Amniotic stem cell (primary cell): ENCODE results near the gene CYTIP.
"Not testable (repeated sequence)": the region's sequence is repeated elsewhere in the genome, so short reads cannot be mapped to it uniquely, and the experiment has no call there.

ENCODE experiments used
- DNase-seq: peaks from one replicate; lab custom pipeline; 2025; lab: John Stamatoyannopoulos, UW

CYTIP gene

GRCh38 chr2:157424374-157424773 lies 19.5 kb downstream of the CYTIP start:
- DNase-seq, result no peak

GRCh38 chr2:157421964-157422363 lies 21.9 kb downstream of the CYTIP start:
- DNase-seq, result no peak

DNA sequence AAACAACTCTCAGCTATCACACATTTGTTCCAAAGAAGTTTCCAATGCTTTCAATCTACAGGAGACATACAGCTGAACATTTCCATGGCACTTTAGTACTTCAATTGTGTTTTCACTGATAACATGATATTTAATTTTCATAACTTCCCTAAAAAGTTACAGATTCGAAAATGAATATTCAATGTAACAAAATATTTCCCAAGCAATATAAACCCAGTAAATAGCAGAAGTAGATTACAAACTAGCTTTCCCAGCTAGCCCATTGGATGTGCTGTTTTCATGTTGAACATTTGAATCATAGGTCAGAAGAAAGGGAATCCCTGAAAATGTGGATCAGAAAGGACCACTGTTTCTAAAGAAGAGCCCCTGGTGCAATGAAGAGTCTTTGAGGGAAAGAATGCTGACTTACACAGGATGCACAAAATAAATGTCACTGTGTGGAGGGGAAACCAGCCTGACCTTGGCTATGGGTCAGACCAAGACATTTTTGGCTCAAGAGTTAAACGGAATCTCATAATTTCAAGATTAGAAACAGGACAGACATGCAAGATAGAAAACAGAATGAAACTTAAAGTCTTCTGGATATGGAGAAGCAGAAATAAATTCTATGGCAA lies 22.5 kb downstream of the CYTIP start:
- DNase-seq, result no peak

GRCh38 chr2:157420771-157421323 lies 23.0 kb downstream of the CYTIP start:
- no peak for DNase-seq

DNA sequence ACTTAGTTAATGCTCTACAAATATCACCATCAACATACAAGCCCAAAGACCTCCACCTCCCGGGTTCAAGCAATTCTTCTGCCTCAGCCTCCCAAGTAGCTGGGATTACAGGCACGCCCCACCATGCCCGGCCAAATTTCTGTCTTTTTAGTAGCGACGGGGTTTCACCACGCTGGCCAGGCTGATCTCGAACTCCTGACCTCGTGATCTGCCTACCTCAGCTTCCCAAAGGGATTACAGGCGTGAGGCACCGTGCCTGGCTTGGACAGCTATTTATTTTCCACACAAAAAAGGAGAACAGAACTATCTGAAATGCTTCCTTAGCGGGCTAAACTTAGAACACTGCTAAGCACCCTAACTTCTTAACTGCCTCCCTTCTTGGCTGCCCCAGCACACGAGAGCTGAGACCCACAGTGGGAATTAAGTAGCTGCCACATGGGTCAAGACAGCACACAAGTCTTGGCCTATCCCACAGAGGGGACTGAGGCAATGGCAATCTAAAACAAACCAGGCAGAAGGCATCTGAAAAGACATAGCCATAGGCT lies 24.8 kb downstream of the CYTIP start:
- DNase-seq, result no peak

DNA sequence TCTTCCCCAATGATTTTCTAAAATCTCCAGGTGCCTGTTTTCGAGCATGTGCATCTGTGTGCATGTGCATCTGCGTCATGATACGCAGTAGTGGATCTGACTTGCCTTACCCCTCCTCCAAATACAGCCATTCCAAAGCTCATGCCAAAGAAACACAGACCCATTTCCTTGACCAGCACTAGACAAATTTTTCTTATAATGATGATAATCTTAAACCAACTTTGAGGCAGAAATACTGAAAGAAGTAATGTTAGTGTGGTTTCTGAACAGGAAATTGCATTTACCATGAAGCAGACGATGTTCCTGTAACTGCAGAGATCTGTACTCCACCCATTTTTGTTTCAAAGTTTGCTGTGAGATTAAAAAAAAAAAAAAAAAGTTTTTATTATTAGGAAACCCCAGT lies 25.6 kb downstream of the CYTIP start:
- DNase-seq, result no peak

DNA sequence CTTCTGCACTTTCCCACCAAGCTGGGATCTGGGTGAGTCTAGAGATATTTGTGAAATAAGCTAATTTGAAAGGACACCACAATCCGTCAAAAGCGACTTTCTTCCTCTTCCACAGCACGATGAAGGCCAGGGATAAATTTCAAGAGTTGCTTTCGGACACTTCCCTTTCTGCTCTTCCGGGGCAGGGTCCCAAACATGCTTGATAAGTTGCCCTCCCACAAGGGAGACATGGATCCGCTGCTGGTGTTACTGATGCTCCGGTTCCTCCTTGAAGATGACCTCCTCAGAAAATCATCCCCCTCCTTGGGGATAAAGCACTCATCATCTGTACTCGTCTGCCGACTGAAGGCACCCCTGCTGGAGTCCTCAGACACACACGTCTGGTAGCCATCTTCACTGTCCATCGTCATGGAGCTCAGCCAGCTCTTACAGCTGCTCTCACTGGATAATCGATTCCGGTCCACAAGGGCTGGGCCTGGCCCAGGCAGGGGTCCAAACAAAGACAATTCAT lies 28.2 kb downstream of the CYTIP start:
- DNase-seq, result no peak

DNA sequence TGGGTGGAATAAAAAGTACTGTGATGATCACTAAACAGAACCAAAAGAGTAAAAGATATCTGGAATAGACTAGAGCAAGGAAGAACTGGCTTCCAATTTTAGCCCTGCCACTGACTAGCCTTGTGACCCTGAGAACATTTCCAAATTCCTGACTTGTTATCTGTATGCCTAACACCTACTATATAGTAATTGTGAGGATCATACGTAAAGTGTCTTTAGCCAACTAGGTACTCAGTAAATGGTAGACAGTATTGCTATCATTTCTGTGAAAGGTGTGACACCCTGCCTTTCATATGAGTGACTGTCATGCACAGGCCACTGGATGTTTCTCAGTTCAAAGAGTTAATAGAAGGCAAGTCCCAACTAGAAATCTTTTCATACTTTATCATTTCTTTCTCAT lies 29.8 kb downstream of the CYTIP start:
- DNase-seq, result no peak

- no peak for DNase-seq
Measured at GRCh38 chr2:157413326-157414035, 30.4 kb downstream of the CYTIP start.

GRCh38 chr2:157411624-157412336 lies 32.1 kb downstream of the CYTIP start:
- no peak for DNase-seq

- not testable (repeated sequence) for DNase-seq
Measured at GRCh38 chr2:157405398-157405797, 38.5 kb downstream of the CYTIP start.

DNA sequence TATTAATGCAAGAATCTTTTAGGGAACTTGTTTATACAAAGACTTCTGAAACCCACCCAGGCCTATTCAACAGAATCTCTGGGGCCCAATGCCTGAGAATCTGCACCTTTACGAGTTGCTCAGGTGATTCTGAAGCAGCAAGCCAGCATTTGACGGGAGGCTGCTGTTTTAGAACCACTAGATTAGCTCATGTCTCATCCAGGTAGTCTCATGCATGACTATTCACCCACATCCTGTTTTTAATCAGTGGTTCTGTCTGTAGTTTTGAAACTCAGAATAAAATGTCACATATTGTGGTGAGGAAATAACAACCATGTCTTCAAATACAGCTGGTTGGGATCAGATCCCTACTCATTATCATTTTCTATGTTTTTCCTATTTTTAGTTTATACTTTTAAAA lies 39.5 kb downstream of the CYTIP start:
- no peak for DNase-seq

DNA sequence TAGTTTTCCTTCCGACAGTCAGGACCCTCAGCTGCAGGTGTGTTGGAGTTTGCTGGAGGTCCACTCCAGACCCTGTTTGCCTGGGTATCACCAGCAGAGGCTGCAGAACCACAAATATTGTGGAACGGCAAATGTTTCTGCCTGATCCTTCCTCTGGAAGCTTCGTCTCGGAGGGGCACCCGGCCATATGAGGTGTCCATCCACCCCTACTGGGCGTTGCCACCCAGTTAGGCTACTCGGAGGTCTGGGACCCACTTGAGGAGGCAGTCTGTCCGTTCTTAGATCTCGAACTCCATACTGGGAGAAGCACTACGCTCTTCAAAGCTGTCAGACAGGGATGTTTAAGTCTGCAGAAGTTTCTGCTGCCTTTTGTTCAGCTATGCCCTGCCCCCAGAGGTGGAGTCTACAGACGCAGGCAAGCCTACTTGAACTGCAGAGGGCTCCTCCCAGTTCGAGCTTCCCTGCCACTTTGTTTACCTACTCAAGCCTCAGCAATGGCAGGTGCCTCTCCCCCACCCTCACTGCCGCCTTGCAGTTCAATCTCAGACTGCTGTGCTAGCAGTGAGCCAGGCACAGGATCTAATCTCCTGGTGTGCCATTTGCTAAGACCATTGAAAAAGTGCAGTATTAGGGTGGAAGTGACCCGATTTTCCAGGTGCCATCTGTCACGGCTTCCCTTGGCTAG lies 40.9 kb downstream of the CYTIP start:
- not testable (repeated sequence) for DNase-seq

DNA sequence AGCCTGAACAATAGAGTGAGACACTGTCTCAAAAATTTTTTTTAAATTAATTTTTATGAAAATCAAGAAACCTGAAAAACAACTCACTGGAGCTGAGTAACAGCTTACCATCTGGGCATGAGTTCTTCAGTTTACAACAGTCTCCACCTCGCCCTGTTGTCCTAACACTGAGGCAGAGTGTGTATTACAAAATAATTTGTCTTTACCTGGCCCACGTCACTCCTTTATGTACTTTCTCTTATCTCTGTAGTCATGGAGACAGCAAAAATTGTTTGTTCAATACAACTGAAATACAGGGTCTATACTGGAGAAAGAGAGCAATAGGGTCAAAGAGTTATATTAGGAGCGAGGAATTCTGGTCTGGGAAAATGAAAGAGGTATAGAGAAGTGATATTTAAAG lies 48.1 kb downstream of the CYTIP start:
- no peak for DNase-seq

GRCh38 chr2:157394928-157395327 lies 49.0 kb downstream of the CYTIP start:
- DNase-seq, result no peak

DNA sequence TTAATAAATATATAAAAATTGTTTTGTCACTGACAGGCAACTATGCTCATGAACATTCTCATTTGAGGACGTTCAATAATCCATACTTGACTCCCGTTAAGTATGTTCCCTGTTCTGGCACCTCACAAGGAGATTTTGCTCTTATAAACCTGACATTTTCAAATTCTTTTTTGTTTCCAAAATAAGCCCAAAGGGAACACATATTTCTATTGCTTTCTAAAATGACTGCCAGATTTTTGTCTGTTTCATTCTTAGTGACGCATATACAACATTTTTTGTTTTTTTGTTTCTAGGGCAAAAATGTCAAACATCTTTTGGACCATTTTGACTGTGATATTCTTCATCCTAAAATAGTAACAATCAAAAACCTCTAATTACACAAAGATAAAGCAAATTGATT lies 50.5 kb downstream of the CYTIP start:
- no peak for DNase-seq

DNA sequence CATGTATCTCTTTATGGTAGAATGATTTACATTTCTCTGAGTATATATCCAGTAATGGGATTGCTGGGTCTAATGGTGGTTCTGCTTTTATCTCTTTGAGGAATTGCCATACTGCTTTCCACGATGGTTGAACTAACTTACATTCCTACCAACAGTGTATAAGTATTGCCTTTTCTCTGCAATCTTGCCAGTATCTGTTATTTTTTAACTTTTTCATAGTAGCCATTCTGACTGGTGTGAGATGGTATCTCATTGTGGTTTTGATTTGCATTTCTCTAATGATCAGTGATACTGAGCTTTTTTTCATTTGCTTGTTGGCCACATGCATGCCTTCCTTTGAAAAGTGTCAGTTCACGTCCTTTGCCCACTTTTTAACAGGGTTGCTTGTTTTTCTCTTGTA lies 55.1 kb downstream of the CYTIP start:
- DNase-seq, result no peak

DNA sequence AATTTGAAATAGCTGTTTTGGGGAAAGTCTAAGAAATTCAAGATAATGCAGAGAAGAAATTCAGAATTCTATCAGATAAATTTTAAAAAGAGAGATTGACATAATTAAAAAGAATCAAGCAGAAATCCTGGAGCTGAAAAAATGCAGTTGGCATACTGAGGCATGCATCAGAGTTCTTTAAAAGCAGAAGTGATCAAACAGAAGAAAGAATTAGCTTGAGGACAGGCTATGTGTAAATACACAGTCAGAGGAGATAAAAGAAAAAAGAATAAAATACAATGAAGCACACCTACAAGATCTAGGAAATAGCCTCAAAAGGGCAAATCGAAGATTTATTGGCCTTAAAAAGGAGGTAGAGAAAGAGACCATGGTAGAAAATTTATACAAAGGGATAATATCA lies 57.1 kb downstream of the CYTIP start:
- no peak for DNase-seq

GRCh38 chr2:157386247-157386646 lies 57.6 kb downstream of the CYTIP start:
- DNase-seq, result no peak

GRCh38 chr2:157377861-157378260 lies 66.0 kb downstream of the CYTIP start:
- no peak for DNase-seq

DNA sequence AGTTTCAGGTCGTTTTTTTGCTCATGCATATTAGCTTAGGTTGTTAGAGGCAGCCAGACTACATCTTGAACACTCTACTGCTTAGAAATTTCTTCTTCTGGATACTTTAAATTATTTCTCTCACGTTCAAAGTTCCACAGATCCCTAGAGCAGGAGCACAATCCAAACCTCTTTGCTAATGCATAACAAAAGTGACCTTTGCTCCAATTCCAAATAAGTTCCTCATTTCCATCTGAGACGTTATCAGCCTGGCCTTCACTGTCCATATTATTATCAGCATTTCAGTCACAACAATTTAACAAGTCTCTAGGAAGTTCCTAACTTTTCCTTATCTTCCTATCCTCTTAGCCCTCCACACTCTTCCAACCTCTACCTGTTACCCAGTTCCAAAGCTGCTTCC lies 67.8 kb downstream of the CYTIP start:
- DNase-seq, result no peak

GRCh38 chr2:157375384-157375783 lies 68.5 kb downstream of the CYTIP start:
- DNase-seq, result no peak
